Posterior cingulate gyrus (tissue), 11 donors: ENCODE data around the gene ELP6.
"Not testable (repeated sequence)": the region's sequence is repeated elsewhere in the genome, so short reads cannot be mapped to it uniquely, and the experiment has no call there.

Experiments used
- DNase-seq, 10 donors: peaks; one replicate each; pipeline versions ENCODE4 v3.0.0 to v3.0.0-alpha.2; 2020 to 2021; ENCODE audit warnings: mixed read lengths in 3 of 10
- intact Hi-C: fragments of 100-400 bp; cut with DNase I; formaldehyde crosslinking; loops from one replicate; pipeline ENCODE4 v1.15.1; 2023

The ELP6 gene

DNA sequence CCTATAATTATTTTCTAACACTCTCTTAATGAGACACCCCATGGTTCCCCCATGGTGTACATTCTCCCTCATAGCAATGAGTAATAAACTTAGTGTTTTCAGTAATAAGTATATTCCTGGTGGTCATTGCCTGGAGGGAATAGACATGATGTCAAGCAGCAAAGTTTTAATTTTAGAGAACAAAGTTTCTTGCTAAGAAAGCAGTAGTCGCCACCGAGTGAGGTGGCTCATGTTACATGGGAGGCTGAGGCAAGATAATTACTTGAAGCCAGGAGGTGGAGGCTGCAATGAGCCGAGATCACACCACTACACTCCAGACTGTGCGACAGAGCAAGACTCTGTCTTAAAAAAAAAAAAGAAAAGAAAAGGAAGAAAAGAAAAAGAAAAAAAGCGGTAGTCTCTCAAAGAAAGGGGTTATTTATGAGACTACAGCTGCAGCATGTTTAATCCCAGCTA lies 2.4 kb upstream of the ELP6 start:
- peak in 2 of 10 donors; percentile 2 to 9 for DNase-seq
- intact Hi-C loops, result no loop called here

DNA sequence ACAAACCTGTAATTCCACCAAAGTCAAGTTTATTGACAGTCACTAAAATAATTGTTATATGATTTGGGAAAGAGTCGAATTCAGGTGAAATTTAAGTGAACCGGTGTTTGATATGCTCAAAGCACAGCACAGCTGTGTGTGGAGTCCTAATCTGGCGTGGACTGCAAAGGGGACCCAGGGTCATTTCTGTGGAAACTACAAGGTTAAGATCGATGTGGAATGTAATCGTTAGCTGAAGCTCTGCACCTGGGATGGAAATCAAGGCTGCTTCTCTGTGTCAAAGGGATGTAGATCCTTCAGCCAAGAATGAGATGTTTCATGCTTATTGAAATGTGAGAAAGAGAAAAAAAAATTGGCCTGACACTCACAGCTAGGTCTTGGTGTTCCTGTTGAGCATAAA lies 1.6 kb upstream of the ELP6 start:
- intact Hi-C loops, result no loop called here
- DNase-seq, result peak in 1 of 10 donors; percentile 4

DNA sequence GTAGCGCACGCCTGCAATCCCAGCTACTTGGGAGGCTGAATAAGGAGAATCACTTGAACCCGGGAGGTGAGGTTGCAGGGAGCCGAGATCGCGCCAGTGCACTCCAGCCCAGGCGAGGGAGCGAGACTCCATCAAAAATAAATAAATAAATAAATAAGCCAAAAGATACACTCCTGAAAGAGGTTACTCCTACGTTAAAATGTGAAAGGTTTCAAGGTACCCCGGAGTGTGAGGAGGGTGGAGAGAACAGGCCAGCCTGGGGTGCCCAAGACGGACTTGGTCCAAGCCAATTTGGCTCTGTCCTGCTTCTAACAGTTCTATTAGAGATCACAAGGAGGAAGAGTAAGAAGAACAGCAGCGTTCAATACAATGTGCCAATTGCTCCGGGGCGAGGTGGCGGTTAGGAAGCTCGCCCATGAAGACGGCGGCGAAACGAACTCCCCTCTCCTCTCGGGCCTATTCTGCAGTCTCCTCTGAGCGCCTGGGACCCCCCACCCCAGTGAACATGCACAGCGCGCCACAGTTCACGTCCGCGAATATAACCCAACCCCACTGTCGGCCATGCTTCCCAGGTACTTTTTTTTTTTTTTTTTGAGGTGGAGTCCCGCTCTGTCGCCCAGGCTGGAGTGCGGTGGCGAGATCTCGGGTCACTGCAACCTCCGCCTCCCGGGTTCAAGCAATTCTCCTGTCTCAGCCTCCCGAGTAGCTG lies 942 bp downstream of the ELP6 start:
- DNase-seq, result peak in 3 of 10 donors; percentile 71 to 82 (median 82)
- intact Hi-C loops, result loop anchor here (2.0 kb wide), 2 partner anchors 36 to 72 kb away; no protein-coding TSS in a partner anchor

DNA sequence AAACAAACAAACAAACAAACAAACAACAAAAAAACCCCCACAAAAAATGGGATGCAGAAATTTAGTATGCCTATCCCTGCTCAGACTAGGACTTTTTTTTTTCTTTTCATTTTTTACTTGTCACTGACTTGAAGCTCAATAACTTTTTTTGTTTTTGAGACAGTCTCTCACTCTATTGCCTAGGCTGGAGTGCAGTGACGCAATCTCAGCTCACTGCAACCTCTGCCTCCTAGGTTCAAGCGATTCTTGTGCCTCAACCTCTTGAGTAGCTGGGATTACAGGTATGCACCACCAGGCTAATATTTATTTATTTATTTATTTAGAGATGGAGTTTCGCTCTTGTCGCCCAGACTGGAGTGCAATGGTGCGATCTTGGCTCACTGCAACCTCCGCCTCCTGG lies 8.2 kb downstream of the ELP6 start:
- peak in 2 of 10 donors; percentile 7 to 9 for DNase-seq
- intact Hi-C loops, result not testable (repeated sequence)

DNA sequence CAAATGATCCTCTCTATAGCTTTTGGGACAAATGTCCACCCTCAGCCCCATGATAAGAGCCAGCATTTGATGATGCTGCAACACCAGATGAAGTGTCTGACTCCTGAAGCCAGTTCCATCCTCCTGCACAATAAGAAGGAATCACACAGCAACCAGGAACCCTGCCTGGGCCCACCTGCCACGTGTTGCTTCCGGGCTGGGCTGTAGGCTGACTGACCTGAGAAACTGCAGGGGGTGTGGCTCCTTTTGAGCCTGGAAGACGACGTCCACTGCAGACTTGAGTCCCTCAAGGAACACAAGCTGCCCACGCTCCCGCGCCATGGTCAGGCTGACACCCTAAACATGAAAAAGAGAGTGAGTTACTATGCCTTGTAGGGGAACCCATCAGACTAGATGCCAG lies 9.4 kb downstream of the ELP6 start:
- peak in 2 of 10 donors; percentile 39 to 67 for DNase-seq
- intact Hi-C loops, result no loop called here

DNA sequence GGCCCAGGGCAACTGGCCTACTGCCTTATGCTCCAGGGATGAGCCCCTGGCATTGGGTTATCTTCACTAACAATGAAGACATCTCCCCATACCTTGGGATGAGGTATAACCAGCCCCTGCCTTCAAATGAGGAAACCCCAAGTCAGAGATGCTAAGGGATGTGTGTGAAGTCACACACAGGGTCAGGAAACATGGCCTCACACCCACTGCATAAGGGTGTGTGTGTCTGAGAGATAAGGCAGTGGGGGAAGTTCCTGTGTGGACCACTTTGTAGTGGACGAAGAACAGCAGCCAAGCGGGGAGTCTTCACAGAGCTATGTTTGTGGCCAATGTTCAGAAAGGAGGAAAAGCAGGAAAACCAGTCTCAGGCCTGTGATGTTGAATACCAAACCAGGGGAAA lies 10.5 kb downstream of the ELP6 start:
- intact Hi-C loops, result no loop called here
- DNase-seq, result peak in 2 of 10 donors; percentile 4 to 12

DNA sequence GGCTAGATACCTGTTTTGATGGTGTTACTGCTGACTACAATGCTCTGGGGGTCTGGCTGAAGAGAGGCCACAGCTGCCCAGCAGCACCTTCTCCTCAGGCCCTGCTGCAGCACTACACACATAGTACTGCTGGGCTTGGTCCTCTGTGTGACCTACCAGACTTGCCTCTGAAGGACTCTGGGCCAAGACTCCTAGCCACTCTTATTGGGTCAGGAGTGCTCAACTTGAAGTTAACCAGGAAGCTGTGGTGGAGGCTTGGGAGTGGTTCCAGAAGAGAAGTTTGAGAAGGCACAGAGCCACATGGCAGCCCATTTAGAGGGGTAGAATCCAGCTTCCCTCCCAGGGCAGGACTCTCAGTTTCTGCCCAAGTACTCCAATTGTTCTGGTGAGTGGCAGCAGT lies 16.6 kb downstream of the ELP6 start:
- intact Hi-C loops, result no loop called here
- peak in 2 of 10 donors; percentile 6 to 53 for DNase-seq

DNA sequence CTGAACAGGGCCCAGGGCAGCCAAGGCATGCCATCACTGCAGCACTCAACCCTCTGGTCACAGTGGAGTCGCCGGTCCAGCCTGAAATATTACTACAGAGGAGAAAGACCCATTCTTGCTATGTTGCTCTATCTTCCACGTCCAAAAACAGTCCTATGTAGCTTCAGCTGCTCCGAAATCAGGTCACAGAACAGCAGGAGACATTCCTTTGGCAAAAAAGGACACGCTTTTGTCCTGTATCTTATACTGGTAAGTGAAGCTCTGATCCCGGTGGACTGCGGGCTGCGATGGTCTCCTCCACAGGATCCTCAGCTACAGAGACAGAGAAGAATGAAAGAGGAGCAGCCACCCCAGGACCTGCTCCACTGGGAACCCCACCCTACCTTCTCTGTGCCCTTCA lies 17.6 kb downstream of the ELP6 start:
- intact Hi-C loops, result no loop called here
- peak in 1 of 10 donors; percentile 49 for DNase-seq

DNA sequence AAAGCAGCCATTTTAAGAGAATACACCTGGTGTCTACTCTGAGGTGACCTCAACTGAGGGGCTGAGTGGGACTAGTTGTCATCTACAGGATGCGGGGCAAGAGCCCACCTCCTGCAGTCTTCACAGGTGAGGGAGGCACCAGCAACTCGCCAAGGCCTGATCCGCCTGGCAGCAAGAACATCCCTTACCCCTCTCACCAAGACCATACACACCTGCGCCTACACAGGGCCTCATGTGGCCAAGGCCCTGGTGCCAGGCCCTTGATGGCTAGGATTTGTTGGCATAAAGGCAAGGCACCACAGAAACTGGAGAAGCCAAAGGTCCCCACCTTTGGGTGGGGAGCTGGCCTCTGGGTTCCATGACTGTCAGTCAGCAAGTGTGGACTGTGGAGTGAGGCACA lies 18.4 kb downstream of the ELP6 start:
- intact Hi-C loops, result no loop called here
- DNase-seq, result peak in 1 of 10 donors; percentile 55

DNA sequence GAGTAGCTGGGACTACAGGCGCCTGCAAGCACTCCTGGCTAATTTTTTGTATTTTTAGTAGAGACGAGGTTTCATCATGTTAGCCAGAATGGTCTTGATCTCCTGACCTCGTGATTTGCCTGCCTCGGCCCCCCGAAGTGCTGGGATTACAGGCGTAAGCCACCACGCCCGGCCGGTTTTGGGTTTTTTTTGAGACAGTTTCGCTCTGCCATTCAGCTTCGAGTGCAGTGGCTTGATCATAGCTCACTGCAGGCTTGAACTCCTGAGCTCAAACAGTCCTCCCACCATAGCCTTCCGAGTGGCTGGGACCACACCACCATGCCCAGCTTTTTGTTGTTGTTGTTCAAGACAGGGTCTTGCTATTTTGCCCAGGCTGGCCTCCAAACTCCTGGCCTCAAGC lies 21.7 kb downstream of the ELP6 start:
- intact Hi-C loops, result no loop called here
- DNase-seq, result no peak

DNA sequence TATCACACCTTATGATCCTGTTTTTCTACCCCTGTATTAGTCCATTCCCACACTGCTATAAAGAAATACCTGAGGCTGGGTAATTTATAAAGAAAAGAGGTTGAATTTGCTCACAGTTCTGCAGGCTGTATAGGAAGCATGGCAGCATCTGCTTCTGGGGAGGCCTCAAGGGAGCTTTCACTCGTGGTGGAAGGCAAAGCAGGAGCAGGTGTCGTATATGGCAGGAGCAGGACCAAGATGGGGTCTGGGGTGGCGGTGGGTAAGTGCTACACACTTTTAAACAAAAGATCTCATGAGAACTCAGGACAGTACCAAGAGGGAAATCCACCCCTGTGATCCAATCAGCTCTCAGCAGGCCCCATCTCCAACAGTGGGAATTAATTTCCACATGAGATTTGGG lies 22.3 kb downstream of the ELP6 start:
- no peak for DNase-seq
- intact Hi-C loops, result no loop called here

DNA sequence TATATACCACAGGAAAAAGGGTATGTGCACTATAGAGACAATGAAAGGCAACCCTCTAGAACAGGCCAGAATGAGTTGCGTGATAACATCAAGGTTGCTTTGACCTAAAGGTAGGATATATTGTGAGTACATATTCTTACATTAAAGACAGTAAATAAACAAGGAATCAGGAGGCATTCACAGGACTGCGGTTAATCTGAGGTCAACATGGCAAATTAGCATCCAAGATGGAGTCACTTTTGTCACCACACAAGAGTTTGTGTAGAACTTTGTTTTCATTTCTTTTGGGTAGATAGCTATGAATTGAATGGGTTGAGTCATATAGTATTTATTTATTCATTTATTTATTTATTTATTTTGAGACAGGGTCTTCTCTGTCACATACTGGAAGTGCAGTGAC lies 26.2 kb downstream of the ELP6 start:
- DNase-seq, result no peak
- intact Hi-C loops, result no loop called here

DNA sequence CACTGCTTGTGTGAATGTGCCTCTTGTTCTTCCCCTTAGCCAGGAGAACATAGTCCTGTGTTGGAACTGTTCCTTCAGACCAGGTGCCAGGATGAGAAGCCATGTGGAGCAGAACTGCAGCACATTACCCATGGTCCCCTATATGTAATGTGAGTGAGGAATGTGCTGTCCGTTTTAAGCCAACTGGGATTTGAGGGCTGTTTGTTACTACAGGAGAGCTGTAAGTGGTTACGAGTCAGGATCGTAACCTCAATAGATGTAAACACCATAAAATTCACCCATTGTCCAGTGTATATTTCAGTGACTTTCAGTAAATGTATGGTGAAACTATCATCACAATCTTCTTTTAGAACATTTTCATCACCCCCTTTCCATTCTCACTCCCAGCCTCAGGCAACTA lies 27.7 kb downstream of the ELP6 start:
- no peak for DNase-seq
- intact Hi-C loops, result no loop called here

DNA sequence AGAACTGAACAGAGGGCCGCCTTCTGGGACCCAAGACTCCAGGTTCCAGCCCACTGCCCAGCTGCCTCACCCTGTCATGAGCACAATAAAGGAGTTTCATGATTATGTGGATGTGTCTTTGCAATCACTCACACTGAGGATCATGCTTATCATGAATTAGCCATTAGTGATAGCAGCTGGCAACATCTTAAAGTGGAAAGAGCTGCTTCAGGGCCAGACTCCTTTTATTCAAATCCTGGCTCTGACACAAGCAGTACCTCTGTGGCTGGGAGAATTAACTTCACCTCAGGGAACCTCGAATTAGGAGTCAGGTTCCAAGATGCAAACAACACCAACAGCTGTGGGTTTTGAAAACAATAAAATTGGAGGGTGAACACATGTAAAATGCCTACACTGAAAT lies 31.1 kb downstream of the ELP6 start:
- intact Hi-C loops, result no loop called here
- DNase-seq, result peak in 1 of 10 donors; percentile 9

DNA sequence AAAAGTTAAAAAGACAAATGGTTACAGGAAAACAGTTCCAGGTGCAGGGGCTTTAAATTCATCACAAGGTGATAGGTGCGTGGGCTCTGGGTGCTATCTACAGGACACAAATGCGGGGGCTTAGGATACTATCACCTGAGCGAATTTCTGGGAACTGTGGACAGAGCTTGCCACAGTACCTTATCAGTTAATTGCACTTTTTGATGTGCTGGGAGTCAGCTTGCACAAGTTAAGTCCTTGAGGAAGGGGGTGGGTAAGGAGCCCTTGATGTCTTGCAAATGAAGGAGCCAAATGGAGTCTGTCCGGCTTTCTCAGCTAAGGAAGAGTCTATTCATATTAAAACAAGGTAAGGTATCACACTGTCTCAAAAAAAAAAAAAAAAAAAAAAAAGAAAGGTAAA lies 31.7 kb downstream of the ELP6 start:
- DNase-seq, intact Hi-C loops: not testable (repeated sequence)

DNA sequence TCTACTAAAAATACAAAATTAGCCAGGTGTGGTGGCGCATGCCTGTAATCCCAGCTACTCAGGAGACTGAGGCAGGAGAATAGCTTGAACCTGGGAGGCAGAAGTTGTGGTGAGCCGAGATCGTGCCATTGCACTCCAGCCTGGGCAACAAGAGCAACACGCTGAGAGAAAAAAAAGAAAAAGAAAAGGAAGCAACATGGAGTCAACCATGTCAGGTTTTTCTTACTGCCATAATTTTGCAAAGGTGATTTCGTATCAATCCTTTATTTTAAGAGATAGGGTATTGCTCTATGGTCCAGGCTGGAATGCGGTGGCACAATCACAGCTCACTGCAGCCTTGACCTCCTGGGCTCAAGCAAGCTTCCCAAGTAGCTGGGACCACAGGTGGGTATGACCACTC lies 33.2 kb downstream of the ELP6 start:
- DNase-seq, intact Hi-C loops: not testable (repeated sequence)

DNA sequence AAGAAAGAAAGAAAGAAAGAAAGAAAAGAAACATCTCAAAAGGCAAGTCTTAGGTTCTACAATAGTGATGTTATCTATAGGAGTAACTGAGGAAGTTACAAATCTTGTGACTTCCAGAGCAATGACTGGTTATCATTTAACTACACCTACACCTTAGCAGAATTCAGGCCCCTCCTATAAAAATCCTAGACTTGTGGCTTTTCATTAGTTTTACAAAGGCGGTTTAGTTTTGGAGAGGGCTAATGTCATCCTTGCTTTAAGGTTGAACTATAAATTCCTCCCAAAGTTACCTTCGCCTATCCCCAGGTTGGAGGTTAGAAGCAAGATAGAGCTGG lies 33.7 kb downstream of the ELP6 start:
- DNase-seq, result no peak
- intact Hi-C loops, result no loop called here

DNA sequence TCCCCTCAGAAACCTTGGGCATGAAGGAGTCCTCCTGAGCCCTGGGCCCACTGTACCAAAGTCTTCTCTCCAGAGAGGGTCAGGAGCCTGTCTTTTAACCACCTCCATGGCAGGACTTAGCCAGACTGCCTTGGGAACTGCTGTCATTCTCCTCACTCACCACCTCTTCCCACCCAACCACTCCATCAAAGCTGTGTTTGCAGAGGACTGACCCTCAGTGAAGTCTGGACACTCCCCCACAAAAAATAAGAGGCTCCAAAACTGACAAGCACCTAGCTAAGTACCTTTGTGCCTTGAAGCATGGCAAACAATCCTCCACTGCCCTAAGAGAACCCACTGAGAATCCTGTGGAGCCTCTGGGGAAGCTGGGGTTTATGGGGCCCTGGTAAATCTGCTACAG lies 35.5 kb downstream of the ELP6 start:
- intact Hi-C loops, result no loop called here
- no peak for DNase-seq

DNA sequence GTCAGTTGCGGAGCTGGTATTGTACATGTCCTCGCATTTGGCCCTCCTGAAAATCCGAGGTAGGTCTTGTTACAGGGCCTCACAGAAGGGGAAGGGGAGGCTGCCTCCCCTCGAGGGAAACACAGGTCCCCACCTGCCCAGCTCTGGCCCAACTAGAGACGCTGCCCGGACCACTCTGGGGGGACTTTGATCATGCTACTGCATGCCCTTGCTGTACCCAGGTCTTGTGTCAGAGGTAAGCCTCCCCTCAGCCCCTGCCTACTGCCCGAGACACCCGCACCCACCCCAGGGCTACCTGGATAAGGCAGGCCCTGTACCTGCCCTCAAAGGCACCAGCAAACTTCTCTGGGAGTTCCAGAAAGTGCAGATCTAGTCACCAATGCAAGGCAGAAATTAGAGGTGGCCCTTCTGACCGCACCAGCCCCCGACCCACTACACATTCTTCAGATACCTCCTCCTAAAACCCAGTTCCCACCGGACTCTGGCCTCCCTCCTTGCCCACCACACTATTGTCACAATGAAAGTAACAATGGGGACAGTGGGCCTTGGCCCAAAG lies 36.8 kb downstream of the ELP6 start:
- peak in 1 of 10 donors; percentile 48 for DNase-seq
- intact Hi-C loops, result loop anchor here (2.0 kb wide), 2 partner anchors 36 to 96 kb away; partner anchors contain the start of genes ELP6 and PTPN23

DNA sequence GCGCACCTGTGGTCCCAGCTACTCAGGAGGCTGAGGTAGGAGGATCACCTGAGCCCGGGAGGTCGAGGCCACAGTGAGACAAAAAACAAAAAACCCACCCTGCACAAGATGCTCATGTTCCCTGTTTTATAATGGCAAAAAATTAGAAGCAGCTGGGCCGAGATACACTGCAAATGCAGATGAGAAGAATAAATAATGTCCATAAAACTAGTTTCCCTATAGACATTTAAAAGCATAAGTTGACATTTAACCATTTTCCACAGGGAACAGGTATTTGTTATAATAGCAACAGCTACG lies 37.2 kb downstream of the ELP6 start:
- intact Hi-C loops, result loop anchor here (2.0 kb wide), 2 partner anchors 37 to 95 kb away; partner anchors contain the start of genes ELP6 and PTPN23
- DNase-seq, result no peak

DNA sequence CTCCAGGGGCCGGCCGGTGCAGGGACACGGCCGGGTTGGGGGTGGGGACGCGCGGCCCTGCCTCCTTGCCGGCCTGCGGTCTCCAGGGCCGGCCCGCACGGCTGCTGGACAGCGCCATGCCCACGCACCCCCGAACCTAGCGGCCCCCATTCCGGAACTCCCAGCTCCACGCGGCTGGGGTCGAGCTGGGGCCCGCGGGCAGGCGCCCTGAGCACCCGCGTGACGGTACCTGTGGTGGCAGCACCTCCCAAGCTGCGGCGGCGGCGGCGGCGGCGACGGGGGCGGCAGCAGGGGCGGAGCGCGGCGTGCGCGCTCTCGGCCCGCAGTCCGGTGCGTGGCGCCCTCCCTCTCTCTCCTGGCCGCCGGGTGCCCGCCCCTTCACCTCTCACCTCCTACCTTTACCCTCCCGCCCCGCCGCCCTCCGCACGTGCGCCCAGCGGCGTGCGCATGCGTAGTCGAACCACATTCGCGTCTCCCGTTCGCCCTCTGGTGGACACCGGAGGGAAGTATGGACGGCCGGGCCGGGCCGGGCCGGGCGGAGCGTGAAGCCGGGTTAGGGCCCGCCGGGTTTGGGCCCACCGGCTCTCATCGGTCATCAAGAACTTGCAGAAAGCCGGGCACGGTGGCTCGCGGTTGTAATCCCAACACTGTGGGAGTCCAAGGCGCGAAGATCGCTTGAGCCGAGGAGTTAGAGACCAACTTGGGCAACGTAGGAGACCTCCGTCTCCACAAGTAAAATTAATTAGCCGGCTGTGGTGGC lies 37.8 kb downstream of the ELP6 start, which contains the start of gene SCAP:
Gene SCAP (minus strand): TSS at position 372 of the 760 bp plus-strand sequence. CDS start 32,948 bp downstream, outside the sequence.
- intact Hi-C loops, result loop anchor here (1.0 to 2.0 kb wide), 4 partner anchors 35 to 95 kb away; partner anchors contain the start of genes ELP6 and PTPN23
- DNase-seq, result peak; percentile 83 to 99 (median 89)
